Panc1 (cell line): Measurements from ENCODE around the gene KIAA2012.

Source experiments
- CTCF ChIP-seq: fragments of 450-650 bp; IDR thresholded peaks from 2 replicates; pipeline ENCODE4 v1.5.1; 2017; ENCODE audit warnings: mild to moderate bottlenecking
- POLR2AphosphoS5 ChIP-seq: IDR thresholded peaks from 2 replicates; pipeline ENCODE4 v1.6.1; 2012; ENCODE audit warnings: mild to moderate bottlenecking, low read depth, low read length, moderate library complexity
- REST ChIP-seq, 2 experiments: IDR thresholded peaks; 2 replicates each; pipeline ENCODE4 v1.6.1; 2011 to 2012; ENCODE audit warnings: low read depth in 2 of 2, control low read depth in 1 of 2, low read length in 1 of 2, mild to moderate bottlenecking in 1 of 2, moderate library complexity in 1 of 2; ENCODE audit not compliant: insufficient read depth in 1 of 2
- SIN3A ChIP-seq: IDR thresholded peaks from 2 replicates; pipeline ENCODE4 v1.6.1; 2012; ENCODE audit warnings: low read depth, mild to moderate bottlenecking, low read length, moderate library complexity, borderline replicate concordance; ENCODE audit not compliant: insufficient read depth
- TCF7L2 ChIP-seq: IDR thresholded peaks from 2 replicates; pipeline ENCODE4 v1.6.1; 2011; ENCODE audit warnings: mild to moderate bottlenecking, low read depth, low read length, inconsistent platforms

- TF ChIP-seq CTCF (no peak), REST (IDR thresholded peaks at IDR 0.05; ENCODE audit: insufficient read depth in 1 of 2, low read depth in 2 of 2, low read length in 1 of 2) (no peak), SIN3A (no peak), POLR2AphosphoS5 (no peak), TCF7L2 (no peak)
Observed at GRCh38 chr2:202140522-202141252, 67.6 kb downstream of the KIAA2012 start.
